ENCODE measurements around the gene PRKCE.

The PRKCE gene

GRCh38 chr2:45729753-45730512 lies 78.5 kb downstream of the PRKCE start:
- DNase-seq = no peak

- DNase-seq = no peak
These were observed 79.7 kb downstream of the PRKCE start for GRCh38 chr2:45731141-45731540.

GRCh38 chr2:45732436-45732835 lies 81.0 kb downstream of the PRKCE start:
- no peak for DNase-seq

GRCh38 chr2:45732946-45733345 lies 81.5 kb downstream of the PRKCE start:
- no peak for DNase-seq

GRCh38 chr2:45734336-45734735 lies 82.9 kb downstream of the PRKCE start:
- DNase-seq = no peak

GRCh38 chr2:45734952-45735351 lies 83.5 kb downstream of the PRKCE start:
- DNase-seq = no peak

GRCh38 chr2:45736757-45737704 lies 85.6 kb downstream of the PRKCE start:
- DNase-seq = no peak

GRCh38 chr2:45739796-45740485 lies 88.5 kb downstream of the PRKCE start:
- no peak for DNase-seq

- no peak for DNase-seq
These were observed 89.8 kb downstream of the PRKCE start for GRCh38 chr2:45741161-45741850.

- no peak for DNase-seq
These were observed 92.3 kb downstream of the PRKCE start for GRCh38 chr2:45743531-45744396.

- no peak for DNase-seq
These were observed 93.8 kb downstream of the PRKCE start for GRCh38 chr2:45745231-45745630.

GRCh38 chr2:45746888-45747287 lies 95.4 kb downstream of the PRKCE start:
- no peak for DNase-seq

- no peak for DNase-seq
These were observed 95.9 kb downstream of the PRKCE start for GRCh38 chr2:45747363-45747762.

- DNase-seq = no peak
These were observed 96.8 kb downstream of the PRKCE start for GRCh38 chr2:45748239-45748638.

- no peak for DNase-seq
These were observed 98.5 kb downstream of the PRKCE start for GRCh38 chr2:45750001-45750400.

- no peak for DNase-seq
These were observed 99.0 kb downstream of the PRKCE start for GRCh38 chr2:45750484-45750883.

GRCh38 chr2:45753381-45753780 lies 101.9 kb downstream of the PRKCE start:
- no peak for DNase-seq

GRCh38 chr2:45754131-45755010 lies 102.9 kb downstream of the PRKCE start:
- DNase-seq = no peak

GRCh38 chr2:45755585-45756335 lies 104.3 kb downstream of the PRKCE start:
- DNase-seq = no peak

- no peak for DNase-seq
These were observed 106.5 kb downstream of the PRKCE start for GRCh38 chr2:45758018-45758417.
